MCF 10A (cell line): Measurements from ENCODE around the gene GALNT14. TPM values are rescaled to one million over a fixed set of nuclear protein-coding genes. Genes with fewer than 3 reads are reported as not detected.

ENCODE experiments used
- BruUV-seq: library from RNA; stranded (reverse); fragments of 400-500 nt; replicated peaks from 2 replicates; lab custom pipeline; 2021; lab: Mats Ljungman, UMichigan
- CTCF ChIA-PET: fragments of 300-600 bp; sonication (Branson Sonifier 250); formaldehyde crosslinking; extraction: SDS; loops from one replicate; lab custom pipeline; 2021; ENCODE audit warnings: antibody characterized with exemption, inconsistent platforms; lab: Yijun Ruan, JAX
- POLR2A ChIA-PET: fragments of 300-600, 350-650 bp; sonication (Branson Sonifier 250); formaldehyde crosslinking; extraction: SDS; loops from one replicate; lab custom pipeline; 2020; ENCODE audit warnings: antibody characterized with exemption, inconsistent platforms; lab: Yijun Ruan, JAX
- DNase-seq: peaks from one replicate; pipeline ENCODE4 v3.0.0-alpha.2; 2018; ENCODE audit not compliant: unreplicated experiment
- H3K27ac Mint-ChIP-seq: one replicate; pipeline ENCODE4 v1.8.0; 2022; ENCODE audit warnings: mild to moderate bottlenecking, low read depth, mixed read lengths; ENCODE audit not compliant: unreplicated experiment
- H3K27me3 Mint-ChIP-seq: one replicate; pipeline ENCODE4 v1.8.0; 2022; ENCODE audit warnings: mixed read lengths; ENCODE audit not compliant: insufficient read depth, unreplicated experiment
- H3K36me3 Mint-ChIP-seq: one replicate; pipeline ENCODE4 v1.8.0; 2022; ENCODE audit warnings: mild to moderate bottlenecking, moderate library complexity, mixed read lengths; ENCODE audit not compliant: insufficient read depth, unreplicated experiment
- H3K4me1 Mint-ChIP-seq: one replicate; pipeline ENCODE4 v1.8.0; 2022; ENCODE audit warnings: mixed read lengths; ENCODE audit not compliant: insufficient read depth, unreplicated experiment
- H3K4me3 Mint-ChIP-seq: one replicate; pipeline ENCODE4 v1.8.0; 2022; ENCODE audit warnings: mild to moderate bottlenecking, moderate library complexity, mixed read lengths; ENCODE audit not compliant: unreplicated experiment
- H3K9me3 Mint-ChIP-seq: one replicate; pipeline ENCODE4 v1.8.0; 2022; ENCODE audit warnings: mixed read lengths; ENCODE audit not compliant: unreplicated experiment
- intact Hi-C: fragments of 100-400 bp; cut with micrococcal nuclease; formaldehyde crosslinking; loops from 2 replicates; pipeline ENCODE4 v1.14.1; 2022
- total RNA-seq: library from RNA; stranded (reverse); gene quantifications from 2 replicates; pipeline ENCODE4 v1.2.3, GENCODE V29; 2022
- TF ChIP-seq, protein P1 (sequence below): fragments of 200-600 bp; IDR thresholded peaks from one replicate; pipeline ENCODE4 v1.8.0; 2022; ENCODE audit warnings: antibody characterized with exemption, mild to moderate bottlenecking; ENCODE audit not compliant: unreplicated experiment

The GALNT14 gene
- total RNA-seq, 1 experiment from 2014 or later, result 4.6 TPM

GRCh38 chr2:30997979-30998378 is 140.3 kb downstream of the GALNT14 start:
- no peak for DNase-seq
- TF ChIP-seq, protein P1, sequence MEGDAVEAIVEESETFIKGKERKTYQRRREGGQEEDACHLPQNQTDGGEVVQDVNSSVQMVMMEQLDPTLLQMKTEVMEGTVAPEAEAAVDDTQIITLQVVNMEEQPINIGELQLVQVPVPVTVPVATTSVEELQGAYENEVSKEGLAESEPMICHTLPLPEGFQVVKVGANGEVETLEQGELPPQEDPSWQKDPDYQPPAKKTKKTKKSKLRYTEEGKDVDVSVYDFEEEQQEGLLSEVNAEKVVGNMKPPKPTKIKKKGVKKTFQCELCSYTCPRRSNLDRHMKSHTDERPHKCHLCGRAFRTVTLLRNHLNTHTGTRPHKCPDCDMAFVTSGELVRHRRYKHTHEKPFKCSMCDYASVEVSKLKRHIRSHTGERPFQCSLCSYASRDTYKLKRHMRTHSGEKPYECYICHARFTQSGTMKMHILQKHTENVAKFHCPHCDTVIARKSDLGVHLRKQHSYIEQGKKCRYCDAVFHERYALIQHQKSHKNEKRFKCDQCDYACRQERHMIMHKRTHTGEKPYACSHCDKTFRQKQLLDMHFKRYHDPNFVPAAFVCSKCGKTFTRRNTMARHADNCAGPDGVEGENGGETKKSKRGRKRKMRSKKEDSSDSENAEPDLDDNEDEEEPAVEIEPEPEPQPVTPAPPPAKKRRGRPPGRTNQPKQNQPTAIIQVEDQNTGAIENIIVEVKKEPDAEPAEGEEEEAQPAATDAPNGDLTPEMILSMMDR, result no peak
- intact Hi-C loops, result no loop called here
- no peak overlapping the region for H3K27ac Mint-ChIP-seq
- H3K9me3 Mint-ChIP-seq, result no peaks in the 10 kb centered on the region
- H3K4me3 Mint-ChIP-seq, result no peak overlapping the region
- POLR2A ChIA-PET, result no interaction called here
- no peaks in the 10 kb centered on the region for H3K36me3 Mint-ChIP-seq
- CTCF ChIA-PET, result interaction anchor here (0.8 kb wide), 1 partner anchor 22 kb away, joined by 3 read pairs; no protein-coding TSS in a partner anchor
- H3K27me3 Mint-ChIP-seq, result no peaks in the 10 kb centered on the region
- BruUV-seq, result no TSS peak
- H3K4me1 Mint-ChIP-seq, result no peaks in the 10 kb centered on the region

- no peaks in the 10 kb centered on the region for H3K4me1 Mint-ChIP-seq
- CTCF ChIA-PET, result interaction anchor here (1.2 to 1.4 kb wide), 2 partner anchors 14 to 175 kb away, joined by 3 read pairs; no protein-coding TSS in a partner anchor
- no peaks in the 10 kb centered on the region for H3K36me3 Mint-ChIP-seq
- H3K9me3 Mint-ChIP-seq, result no peaks in the 10 kb centered on the region
- POLR2A ChIA-PET, result no interaction called here
- intact Hi-C loops, result no loop called here
- no peaks in the 10 kb centered on the region for H3K27me3 Mint-ChIP-seq
- DNase-seq, result no peak
- no peak overlapping the region for H3K27ac Mint-ChIP-seq
- H3K4me3 Mint-ChIP-seq, result no peak overlapping the region
- BruUV-seq, result no TSS peak
- TF ChIP-seq, protein P1, result no peak
Observed at GRCh38 chr2:30994227-30995056, 143.8 kb downstream of the GALNT14 start.

- intact Hi-C loops, result no loop called here
- Mint-ChIP-seq H3K27ac (no peak overlapping the region), H3K4me1 (no peaks in the 10 kb centered on the region), H3K9me3 (no peaks in the 10 kb centered on the region), H3K4me3 (no peak overlapping the region), H3K27me3 (no peaks in the 10 kb centered on the region), H3K36me3 (no peaks in the 10 kb centered on the region)
- TF ChIP-seq, protein P1, result no peak
- ChIA-PET POLR2A (no interaction called here), CTCF (no interaction called here)
- DNase-seq, result no peak
- no TSS peak for BruUV-seq
Observed at GRCh38 chr2:30992781-30993180, 145.5 kb downstream of the GALNT14 start.

- Mint-ChIP-seq H3K9me3 (no peaks in the 10 kb centered on the region), H3K36me3 (no peaks in the 10 kb centered on the region), H3K4me3 (no peak overlapping the region), H3K4me1 (no peaks in the 10 kb centered on the region), H3K27ac (no peak overlapping the region), H3K27me3 (no peaks in the 10 kb centered on the region)
- no peak for DNase-seq
- ChIA-PET POLR2A (no interaction called here), CTCF (interaction anchor here (0.6 kb wide), 1 partner anchor 66 kb away, joined by 3 read pairs; no protein-coding TSS in a partner anchor)
- TF ChIP-seq, protein P1, result no peak
- BruUV-seq, result no TSS peak
- intact Hi-C loops, result no loop called here
Observed at GRCh38 chr2:30990671-30991070, 147.6 kb downstream of the GALNT14 start.
